GM21447 (cell line): Measurements from ENCODE around the gene PSD.

ENCODE experiments used
- ATAC-seq: cut with Tn5 transposase; IDR thresholded peaks from one replicate; pipeline ENCODE4 v1.9.1; 2021; ENCODE audit not compliant: unreplicated experiment

PSD gene

DNA sequence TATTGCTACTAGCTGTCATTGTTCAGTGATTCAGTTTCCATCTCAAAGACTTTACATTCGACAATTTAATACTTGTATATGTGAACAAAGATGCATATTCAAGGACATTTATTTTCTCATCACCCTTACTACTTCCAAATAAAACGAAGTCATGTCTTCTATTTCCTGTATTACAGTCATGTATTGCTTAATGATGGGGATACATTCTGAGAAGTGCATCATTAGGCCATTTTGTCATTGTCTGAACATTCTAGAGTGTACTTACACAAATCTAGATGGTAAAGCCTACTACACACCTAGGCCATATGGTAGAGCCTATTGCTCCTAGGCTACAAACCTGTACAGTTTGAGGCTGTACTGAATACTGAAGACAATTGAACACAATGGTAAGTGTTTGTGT lies 26.3 kb upstream of the PSD start:
- no peak for ATAC-seq

DNA sequence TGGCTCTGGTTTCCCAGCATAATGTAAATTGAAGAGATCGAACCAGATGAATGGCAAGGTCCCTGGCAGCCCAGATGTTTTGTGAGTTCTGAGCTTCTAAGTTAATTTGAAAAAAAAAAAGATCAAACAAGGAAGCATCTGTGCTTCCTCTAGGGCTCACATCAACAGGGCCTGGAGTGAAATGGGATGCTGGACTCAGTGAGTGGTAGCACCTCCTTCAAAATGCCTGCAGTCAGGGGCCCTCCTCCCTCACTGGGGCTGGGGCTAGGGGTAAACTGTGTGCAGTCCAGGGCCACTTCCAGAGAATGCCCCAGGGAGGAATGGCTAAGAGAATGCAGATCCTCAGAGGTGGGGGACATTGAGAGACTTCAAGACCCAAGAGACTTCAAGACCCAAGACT lies 19.8 kb upstream of the PSD start:
- no peak for ATAC-seq

DNA sequence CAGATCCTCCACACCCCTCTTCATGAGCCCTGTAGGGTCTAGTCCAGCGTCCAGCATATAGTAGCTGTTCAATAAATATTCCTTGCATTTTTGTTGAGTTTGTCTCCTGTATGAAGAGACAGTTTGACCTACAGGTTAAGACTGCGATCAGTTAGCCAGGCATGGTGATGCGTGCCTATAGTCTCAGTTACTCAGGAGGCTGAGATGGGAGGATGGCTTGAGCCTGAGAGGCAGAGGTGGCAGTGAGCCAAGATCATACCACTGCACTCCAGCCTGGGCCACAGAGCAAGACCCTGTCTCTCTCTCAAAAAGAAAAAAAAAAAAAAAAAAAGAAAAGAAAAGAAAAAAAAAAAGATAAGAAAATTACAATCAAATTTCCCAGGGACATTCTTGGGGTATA lies 18.9 kb upstream of the PSD start:
- no peak for ATAC-seq

DNA sequence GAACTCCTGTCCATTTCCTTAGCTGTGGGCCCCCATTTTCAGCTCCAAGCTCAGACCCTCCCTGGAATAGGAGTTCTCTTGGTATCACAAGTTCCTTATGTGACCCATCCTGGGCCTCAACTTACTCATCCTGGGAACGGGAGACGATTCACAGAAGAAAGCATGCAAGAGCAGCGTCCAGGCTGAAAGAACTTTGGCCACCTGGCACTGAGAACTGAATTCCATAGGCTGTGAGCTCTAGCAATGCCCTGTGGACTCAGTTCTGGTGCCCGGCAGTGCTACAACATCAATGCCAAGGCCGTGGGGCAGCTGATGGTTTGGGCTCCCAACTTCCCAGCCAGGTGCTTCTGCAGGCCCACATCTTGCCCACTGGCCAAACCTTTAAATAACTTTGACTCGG lies 17.7 kb upstream of the PSD start:
- no peak for ATAC-seq

DNA sequence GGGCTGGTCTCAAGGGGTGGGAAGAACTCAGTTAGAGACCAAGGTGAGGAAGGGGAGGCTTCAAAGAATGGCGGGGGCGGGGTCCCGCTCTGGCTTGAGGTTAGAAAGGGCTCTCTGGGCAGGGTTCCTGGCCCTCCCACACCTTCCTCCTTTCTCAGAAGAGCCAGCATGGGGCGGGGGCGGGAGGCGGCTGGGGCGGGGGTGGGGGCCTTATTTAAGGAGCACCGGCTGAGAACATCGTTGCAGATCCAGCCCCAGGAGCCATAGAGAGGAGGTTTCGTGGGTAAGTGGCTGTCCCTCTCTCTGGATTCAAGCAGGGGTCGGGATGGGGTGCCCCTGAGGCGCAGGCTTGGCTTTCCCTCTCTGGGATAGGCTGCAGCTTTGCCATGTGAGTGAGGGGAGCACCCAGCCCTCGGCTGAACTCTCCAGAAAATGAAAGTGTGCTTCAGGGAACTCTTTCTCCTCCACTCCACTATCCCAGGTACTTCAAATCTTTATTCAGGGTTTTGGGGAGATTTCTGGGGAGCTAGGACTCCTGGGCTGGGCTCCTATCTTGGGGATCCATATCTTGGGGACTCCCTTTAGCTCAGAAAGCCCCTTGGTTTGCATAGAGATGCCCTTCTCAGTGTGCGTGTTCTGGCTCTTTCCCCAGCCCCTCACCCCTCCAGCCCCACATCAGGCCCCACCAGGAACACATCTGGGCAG lies 17.1 kb upstream of the PSD start:
- ATAC-seq: no peak

DNA sequence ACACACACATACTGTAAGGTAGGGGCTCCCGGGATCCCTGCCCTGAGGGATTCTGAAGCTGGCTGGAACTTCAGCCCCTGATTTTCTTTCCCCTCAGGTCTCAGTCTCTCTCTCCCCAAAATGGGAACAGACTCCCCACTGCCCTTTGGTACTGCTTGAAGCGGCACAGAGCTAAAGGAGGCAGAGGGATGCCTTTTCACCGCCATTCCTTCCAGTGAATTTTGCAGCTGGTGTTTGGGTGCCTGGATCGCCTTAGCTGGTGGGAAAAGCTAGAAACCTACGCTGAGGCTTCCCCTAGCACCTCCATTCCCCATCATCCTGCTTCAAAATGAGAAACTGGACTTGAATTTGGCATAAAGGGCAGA lies 16.5 kb upstream of the PSD start:
- no peak for ATAC-seq

DNA sequence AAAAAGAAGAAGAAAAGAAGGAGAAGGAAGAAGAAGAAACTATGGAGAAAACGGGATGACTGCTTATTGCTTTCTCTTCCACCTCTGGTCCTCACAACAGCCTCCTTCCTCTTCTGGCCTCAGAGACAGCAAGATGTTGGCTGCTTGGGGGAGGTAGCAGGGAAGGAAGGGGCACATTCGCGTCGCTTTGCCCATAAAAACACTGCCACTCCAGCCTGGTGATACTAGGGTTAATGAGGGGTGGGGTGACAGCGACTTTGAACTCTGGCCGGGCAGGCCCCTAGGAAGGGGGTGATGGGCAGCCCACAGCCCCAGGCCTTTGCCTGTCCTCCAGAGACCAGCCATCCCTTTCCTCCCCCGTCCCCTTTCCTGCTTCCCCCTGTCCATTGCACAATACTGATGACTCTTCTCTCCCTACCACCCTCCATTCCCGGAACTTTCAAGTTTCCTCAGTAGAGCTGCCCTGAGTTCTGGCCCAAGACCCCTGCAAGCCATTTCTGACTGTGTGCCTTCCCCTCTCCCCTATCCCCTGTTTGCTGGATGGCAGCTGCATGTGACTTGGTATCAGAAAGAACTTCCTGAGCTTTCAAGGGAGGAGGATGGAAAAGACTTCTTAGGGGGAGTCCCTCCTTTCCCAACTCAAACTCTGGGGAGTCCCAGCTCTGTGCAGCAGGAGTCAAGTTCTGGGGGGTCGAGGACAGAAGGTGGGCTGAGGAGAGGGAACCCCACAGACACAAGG lies 16.0 kb upstream of the PSD start:
- no peak for ATAC-seq

DNA sequence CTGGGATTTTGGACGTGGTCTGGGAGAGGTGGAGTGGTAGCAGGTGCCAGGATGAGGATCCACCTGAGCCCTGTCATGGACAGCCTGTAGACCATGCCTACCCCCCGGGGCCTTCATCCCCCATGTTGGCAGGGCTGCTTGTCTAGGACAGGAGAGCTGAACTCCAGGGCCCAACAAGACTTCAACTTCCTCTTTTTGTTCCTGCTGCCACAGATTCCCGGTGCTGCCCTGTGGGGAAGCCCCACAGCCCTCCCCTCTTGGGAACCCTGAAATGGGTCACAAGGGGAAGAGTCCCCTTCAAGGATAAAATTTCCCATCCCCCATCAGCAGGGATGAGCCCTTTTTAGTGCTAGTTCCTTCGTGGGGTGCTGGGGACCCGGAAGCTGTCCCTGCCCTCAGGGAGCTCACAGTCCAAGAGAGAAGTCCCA lies 15.0 kb upstream of the PSD start:
- no peak for ATAC-seq

DNA sequence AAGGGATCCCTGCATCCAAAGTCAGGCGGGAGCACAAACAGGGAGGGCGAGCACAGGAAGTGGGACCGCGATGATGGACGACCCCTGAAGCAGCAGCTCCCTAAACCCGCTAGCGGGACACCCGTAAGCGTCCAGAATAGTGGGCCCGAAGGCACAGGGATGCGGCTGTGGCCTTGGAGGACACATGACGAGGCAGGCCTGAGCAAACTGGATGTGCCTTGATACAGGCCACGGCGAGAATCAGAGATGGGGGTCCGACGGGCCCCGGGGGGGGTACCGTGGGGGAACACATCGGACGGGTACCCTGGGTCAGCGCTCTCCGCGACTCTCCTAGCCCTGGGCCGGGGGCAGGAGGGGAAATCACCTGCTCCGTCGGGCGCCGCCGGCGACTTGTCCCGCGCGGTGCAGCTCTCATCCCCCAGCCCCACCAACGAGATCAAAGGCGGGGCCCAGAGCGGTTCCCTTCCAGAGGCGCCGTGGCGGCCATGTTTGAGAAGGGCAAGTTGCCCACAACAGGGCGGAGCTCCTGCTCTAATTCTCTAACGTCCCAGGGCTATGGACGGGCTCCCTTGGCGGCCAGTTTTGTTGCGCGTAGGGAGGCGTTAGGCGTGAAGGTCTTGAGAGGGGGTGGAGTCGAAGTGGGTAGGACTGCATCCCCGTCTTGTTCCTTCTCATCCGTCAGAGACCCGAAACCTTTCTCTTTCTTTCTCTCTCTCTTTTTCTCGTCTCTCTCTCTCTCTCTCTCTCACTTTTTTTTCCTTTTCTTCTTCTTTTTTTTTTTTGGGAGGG lies 13.8 kb upstream of the PSD start, which contains the start of gene CUEDC2:
Gene CUEDC2 (minus strand): TSS at position 413 of the 789 bp plus-strand sequence. CDS start 7,386 bp downstream, outside the sequence.
- ATAC-seq: peak; percentile 88

DNA sequence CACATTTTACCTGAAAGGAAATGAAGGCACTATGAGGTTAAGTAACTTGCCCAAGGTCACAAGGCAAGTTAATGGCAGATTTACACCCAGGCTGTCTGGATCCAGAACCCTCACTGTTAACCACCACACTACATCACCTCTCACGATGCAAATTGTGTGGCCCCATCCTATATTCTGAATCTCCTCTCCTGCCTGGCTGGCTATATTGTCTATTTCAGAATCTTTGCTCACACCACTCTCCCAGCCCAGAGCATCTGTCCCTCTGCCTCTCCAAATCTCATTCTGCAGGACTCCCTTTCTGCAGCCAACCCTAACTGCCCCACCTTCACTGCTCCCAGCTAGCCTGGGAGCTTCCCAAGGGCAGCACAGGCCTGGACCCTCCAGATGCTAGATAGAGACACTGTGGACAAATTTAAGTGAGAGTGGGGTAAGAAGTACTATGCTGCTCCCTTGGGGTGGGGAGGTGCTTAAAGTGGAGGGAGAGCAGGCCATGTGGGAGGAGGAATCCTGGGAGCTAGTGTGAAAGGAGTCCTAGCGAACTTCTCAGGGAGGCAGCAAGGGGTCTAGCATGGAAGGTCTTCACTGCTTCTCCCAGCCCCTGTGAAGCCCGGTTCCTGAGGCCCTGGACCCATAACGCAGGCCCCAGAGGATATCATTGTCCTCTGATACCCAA lies 13.0 kb upstream of the PSD start:
- no peak for ATAC-seq

DNA sequence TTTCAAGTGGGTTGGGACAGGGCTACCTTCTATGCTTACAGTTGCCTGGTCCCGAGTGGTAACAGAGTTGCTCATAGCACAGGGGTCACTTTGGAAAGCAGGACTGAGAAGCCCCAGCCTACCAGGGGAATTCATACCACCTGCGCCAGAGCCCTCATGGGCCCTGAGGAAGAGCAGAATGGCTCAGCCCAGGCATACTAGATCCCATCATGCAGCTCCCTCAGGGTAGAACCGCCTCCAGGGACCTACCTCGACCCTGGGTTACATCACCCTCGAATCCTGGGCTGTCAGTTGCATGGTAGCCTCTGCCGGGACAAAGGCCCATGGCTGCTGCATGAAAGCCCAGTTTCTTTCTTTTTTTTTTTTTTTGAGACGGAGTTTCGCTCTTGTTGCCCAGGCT lies 10.9 kb upstream of the PSD start:
- ATAC-seq: no peak

DNA sequence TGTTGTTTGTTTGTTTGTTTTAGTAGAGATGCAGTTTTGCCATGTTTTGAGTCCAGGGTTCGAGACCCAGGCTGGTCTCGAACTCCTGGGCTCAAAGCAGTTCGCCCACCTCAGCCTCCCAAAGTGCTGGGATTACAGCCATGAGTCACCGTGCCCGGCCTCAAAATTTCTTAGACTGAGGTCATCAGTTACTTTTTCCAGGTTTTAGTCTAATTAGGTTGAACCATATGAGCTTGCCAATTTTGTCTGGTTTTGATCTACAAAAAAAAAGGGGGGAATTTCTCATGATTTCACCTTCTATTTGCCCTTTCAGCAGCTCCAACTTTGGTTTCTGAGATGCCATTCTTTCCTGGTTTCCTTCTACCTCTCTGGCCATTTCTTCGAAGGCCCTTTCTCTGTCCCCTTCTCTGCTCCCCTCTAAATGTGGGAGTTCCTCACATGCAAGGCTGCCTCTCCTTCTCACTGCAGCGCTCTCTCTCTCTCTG lies 8.3 kb upstream of the PSD start:
- no peak for ATAC-seq

DNA sequence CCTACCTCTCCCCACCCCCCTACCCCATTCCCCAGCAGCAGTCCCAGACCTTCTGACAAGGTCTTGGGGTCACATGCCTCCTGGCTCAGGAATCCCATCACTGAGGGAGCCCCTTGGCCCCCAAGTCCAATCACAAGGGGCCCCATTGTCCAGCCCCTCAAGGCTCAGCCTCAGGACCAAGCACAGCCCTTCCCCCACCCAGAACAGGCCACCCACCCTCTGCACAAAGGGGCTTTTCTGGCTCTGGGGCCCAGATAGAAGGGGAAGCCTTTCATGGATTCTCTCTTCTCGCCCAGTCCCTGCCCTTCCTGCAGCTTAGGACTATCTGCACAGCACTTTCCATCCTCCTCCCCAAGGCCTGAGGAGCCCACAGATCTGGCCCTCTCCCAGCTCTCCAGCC lies 6.9 kb upstream of the PSD start:
- ATAC-seq: no peak

DNA sequence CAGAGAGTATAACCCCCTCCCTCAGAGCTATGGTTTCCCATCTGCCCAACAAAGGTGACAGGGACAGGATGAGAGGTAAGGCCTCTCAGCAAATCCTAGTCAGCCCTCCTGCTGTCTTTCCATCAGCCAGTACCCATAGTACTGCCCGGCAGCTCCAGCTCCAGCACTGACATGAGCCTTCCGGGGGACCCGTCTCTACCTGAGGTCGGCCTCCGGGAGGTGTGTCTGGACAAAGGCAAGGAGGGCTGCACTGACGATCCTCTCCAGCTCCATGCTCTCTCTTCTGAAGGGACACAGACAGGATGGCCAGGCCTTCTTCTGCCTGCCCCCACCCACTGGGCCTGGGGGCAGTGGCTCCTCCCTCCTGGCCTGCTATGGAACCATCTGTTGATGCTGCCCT lies 6.3 kb upstream of the PSD start:
- ATAC-seq: no peak

DNA sequence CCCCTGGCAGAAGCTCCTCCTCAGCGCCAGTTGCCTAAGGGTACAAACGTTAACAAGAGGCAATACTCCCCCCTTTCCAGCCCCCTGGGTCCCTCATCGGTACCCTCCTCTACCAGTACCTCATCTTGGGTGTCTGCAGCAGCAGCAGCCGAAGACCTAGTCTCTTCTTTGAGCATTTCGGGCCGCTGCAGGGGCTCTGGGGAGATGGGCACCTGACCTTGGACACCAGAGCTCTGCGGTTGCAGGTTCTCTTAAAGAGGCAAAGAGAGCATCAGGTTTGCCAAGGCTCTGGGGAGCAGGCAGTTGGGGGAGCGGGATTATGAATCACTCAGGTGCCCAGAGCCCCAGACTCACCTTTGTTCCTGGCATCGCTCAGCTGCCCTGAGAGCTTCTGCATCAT lies 5.6 kb upstream of the PSD start:
- ATAC-seq: no peak

DNA sequence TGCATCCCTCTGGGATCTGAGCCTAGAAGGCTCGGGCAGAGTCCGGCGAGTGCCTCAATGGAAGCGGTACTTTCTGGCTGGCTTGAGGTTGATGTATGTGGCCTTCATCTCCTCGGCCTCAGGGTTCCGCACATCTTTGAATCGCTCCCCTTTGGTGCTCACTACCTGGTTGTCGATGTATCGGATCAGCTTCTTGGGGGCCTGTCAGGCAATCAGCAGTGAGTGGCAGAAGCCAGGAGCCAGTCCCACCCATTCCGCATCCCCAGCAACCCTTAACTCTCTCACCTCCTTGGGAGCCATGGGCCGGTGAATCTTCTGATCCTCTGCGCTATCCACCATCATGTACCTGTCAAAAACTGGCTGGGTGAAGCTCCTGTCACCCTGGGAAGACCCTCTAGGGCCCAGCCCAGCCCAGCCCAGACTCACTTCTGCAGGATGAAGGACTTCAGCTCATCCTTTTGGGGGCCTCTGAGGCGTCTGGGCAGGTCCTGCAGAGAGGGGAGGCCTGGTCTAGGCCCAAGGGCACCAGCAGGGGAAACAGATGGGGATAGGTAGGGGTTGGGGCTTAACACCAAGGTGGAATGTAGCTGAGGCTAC lies 4.9 kb upstream of the PSD start:
- ATAC-seq: no peak

DNA sequence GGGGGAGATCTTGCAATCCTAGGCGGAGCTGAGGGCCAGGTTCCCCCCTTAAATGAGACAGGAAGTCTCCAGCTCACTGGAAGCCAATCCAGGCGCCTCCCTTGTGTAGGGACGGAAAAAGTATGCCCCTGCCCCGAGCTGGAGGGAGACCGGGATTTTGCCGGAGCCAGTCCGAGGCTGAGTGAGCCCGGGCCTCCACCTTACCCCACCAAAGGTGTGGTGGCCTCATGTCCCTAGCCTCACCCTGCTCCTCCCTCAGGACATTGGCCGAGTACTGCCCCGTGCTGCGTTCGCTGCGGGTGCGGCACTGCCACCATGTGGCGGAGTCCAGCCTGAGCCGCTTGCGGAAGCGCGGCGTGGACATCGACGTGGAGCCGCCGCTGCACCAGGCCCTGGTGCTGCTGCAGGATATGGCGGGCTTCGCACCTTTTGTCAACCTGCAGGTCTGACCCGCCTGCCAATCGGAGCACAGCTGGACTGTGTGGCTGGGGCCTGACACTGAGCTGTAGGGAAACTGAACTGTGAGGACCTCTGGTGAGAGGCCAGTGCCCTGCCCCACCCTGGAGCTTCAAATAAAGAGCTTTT lies 4.1 kb upstream of the PSD start:
- no peak for ATAC-seq

DNA sequence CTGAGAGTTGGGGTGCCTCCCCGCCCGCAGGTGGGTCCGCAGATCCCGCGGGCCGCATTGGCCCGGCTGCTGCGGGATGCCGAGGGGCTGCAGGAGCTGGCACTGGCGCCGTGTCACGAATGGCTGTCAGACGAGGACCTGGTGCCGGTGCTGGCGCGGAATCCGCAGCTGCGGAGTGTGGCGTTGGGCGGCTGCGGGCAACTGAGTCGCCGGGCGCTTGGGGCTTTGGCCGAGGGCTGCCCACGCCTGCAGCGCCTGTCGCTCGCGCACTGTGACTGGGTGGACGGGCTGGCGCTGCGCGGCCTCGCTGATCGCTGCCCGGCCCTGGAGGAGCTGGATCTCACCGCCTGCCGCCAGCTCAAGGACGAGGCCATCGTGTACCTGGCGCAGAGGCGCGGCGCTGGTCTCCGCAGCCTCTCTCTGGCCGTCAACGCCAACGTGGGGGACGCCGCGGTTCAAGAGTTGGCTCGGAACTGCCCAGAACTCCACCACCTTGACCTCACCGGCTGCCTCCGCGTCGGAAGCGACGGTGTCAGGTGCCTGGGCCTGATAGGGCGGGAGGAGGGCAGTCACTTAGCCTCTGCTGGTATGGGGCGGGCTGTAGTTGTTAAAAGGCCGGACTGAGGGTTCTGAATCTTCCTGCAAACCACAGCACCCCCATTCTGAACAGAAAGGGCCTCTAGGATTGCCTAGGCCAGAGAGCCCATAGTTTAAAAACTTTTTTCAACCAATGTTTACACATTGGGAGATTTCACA lies 3.4 kb upstream of the PSD start:
- ATAC-seq: no peak

DNA sequence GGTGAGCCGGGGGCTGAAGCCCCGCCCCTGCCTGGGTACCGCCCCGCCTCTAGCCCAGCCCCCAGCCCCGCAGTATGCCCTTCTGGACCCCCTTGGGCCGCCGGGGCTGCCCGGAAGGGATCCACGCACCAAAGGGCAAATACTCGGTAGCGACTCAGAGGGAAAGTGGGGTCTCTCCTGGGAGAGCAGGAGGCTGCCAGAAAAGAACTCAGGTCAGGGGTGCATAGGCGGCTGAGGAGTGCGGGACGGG lies 2.8 kb upstream of the PSD start:
- no peak for ATAC-seq
